SW 1271 (cell line): Measurements from ENCODE around the gene RAMP1.
"Not testable (repeated sequence)": the region's sequence is repeated elsewhere in the genome, so short reads cannot be mapped to it uniquely, and the experiment has no call there.

Experiments used
- DNase-seq, 2 experiments: peaks; one replicate each; lab custom pipeline; 2025; lab: John Stamatoyannopoulos, UW

Gene RAMP1

DNA sequence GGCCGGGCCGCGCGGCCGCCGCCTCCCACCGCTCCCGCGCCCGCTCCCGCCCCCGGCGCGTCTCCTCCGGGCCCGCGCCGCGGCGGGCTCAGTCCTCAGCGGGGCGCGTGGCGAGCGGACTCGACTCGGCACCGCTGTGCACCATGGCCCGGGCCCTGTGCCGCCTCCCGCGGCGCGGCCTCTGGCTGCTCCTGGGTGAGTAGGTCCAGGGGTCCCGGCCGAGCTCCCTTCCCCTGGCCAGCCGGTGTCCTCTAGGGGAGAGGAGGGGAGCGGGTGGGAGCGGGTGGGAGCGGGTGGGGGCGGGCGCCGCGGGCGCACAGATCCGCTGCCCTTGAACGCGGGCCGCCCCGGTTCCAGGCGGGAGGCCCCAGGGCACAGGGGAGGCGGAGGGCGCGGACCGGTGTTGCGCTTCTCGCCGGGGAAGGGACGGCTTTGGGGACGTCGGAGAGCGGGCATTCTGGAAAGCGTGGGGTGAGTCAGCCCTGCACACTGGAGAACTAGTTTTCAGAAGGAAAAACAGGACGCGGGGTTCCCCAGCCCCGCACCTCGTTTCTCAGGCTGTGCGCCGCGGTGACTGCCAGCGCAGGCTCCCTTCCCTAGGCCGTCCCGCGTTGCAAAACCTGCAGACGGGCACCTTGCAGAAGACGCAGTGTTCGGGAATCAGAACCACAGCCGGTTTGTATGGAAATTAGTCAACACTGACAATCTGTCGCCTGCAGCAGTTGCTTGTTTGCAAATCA, at the start of gene RAMP1:
Gene RAMP1 (plus strand): TSS at position 91 of the 740 bp plus-strand sequence. CDS start 53 bp downstream, at position 144.
- no peak for DNase-seq

DNA sequence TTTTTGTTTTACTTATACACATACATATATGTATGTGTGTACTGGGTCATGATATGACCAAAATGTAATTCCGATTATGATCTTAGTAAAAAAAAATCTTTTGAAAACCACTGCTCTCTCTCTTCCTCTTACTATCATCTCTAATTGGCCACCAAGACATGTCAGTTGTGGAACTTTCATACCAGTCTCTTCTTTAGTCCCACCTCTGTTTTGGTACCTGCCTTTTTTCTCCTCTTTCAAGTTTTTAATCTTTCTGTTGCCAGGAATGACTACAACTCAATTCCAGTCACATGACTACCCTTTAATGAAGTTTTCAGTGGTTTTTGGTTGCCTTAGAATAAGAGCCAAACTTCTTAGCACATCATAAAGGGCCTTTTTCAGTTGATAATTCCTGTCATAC, 43.8 kb upstream of the RAMP1 start:
- no peak for DNase-seq

DNA sequence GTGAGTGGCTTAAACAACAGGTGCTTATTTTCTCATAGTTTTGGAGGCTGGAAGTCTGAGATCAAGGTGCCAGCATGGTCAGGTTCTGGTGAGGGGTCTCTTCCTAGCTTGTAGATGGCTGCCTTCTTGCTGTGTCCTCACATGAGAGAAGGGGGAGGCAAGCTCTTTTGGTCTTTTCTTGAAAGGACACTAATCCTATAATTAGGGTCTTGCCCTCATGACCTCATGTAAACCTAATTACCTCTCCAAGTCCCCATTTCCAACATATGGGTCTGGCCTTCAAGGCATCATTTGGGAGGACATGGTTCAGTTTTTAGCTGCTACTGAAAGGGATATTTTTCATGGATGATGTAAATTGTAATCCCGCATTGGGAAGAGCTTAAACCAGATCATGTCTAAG, 42.9 kb upstream of the RAMP1 start:
- no peak for DNase-seq

DNA sequence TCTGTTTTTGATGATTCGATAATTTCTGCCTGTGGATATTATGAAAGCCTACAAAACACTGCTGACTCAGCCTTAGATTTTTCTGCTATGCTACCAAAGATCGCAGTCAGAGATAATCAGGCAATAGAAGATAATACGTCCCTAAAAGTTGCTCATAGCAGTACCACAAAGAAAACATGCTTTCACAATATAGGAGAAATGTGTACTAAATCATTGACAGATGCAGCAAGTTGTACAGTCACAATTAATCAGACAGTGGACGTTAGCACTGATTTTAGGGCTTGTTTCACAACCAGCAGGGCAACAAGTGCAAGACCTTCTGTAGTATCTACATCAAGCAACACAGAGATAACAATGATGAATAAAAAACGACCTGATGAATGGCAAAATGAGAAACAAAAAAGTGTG, 41.4 kb upstream of the RAMP1 start:
- DNase-seq: no peak

DNA sequence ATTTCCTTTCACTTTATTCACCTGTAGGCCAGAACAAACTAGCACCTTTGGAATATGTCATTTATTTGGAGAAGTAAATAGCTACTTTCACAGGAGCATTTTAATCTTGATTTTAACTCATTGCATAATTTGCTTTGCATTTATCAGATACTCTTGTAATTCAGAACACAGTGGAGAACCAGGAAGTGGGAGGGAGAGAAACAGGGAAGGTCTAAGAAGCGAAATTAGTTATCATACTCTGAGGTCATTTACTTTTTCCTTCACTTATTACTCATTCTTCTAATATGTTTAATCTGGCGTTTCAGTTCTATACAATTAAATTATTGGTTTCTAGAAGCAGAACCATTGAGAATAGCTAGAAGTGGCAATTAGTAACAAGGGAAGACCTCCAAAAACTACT, 40.2 kb upstream of the RAMP1 start:
- no peak for DNase-seq

DNA sequence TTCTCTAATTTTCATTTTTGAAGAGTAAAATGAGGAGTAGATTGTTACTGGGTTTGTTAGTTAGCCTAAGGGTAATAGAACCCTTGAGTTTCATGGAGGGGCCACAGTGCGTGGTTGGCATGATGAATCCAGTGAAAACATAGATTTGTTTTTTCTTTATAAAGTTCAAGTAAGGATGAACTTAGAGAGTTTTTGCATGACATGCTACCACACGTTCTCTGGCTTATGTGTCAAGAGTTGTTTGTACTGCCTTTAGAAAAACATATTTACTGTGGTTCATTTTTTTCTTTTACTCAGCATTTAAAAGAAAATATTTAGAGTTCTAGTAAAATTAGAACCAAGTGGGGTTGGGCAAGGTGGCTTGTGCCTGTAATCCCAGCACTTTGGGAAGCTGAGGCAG, 39.0 kb upstream of the RAMP1 start:
- DNase-seq: no peak

DNA sequence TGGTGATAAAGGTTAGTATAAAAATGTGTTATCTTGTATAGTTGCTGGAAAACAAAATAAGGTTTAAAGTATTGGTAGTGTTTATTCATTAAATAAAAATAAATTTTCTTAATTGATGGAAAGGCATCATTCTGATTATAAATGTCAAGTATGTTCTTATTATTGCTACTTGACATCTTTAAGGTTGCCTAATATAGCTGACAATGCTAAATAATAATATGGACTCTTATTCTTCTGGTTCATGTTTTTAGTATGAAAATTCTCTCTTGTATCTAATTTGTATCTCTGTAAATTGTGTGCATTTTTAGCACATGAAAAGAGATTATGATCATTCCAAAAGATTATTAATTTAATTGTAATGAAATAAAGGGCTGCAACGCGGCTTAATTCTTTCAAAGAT, 35.9 kb upstream of the RAMP1 start:
- no peak for DNase-seq

DNA sequence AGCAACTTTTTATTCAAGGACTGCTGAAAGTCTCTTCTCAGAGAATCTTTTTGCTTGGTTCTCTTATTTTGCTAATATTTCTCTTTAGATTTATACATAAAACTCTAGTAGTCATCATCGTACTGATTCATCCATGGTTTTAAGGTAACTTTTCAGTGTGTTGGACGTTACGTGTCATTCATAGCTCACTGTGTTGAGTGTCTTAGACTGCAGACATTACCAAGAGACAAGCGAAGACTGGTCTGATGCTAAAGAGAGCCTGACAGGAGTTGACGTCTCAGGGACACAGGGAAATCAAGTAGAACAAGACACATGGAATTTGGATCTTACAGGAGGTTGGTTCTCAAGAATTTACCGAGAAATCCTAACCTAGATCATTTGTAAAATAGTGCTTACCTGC, 35.3 kb upstream of the RAMP1 start:
- no peak for DNase-seq

DNA sequence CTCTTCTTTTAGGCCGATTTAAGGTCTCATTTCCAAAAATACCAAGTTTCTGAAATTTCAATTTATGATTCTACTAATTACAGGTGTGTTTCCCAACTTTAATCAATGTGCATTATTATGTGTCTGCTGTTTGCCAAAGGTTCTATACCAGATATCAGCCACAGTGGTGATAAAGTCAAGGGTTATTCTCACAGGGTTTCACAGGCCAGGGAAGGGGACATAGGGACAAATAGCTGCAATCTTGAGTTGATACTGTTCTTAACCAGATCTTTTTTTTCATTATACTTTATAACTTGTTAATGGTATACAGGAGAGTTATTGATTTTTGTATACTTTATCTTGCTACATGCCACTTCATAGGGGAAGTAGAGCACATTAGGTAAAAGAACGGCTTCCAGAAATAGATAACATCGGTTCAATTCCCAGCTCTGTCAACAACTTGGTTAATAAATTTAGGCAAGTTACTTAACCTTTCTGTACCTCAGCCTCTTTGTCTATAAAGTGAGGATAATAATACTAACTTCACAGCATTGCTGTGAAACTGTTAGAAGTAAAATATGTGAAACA, 31.9 kb upstream of the RAMP1 start:
- DNase-seq: no peak

DNA sequence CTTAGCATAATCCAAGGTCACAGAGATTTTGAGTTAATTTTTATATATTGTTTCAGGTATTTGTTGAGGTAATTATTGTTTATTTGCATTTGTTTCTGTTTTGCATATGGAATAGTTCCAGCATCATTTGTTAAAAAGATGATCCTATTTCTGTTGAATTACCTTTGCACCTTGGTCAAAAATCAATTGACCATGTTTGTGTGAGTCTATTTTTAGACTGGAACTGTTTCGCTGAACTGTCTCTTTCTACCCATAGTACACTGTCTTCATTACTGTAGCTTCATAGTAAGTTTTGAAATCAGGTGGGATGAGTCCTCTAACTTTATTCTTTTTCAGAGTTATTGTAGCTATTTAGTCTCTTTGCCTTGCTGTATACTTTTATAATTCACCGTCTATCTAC, 28.9 kb upstream of the RAMP1 start:
- no peak for DNase-seq

DNA sequence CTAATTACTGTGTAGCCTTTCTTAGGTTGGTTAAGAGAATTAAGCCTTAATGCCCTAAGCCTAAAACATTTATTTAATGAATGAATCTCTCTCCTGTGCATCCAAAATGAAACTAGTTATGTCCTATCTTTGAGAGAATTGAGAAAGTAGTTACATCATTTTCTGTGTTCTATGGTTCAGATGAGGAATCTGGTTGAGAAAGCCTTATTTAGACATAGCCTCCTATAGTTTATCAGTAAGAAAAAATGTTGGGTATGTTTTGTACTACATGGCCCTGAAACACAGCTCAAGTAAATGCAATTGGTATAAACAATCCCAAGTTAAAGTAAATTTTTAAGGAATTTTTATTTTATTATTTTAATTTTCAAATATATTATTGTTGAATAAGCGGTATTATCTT, 25.9 kb upstream of the RAMP1 start:
- DNase-seq: no peak

DNA sequence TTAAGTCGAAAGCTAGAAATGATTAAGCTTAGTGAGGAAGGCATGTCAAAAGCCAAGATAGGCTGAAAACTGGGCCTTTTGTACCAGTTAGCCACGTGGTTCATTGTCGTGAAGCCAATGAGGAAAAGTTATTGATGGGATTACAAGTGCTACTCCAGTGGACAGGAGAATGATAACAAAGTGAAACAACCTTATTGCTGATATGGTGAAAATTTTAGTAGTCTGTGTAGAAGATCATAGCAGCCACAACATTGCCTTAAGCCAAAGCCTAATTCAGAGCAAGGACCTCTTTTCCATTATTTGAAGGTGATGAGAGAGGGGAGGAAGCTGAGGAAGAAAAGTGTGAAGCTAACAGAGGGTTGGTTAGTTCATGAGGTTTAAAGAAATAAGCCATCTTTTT, 24.1 kb upstream of the RAMP1 start:
- DNase-seq: no peak

DNA sequence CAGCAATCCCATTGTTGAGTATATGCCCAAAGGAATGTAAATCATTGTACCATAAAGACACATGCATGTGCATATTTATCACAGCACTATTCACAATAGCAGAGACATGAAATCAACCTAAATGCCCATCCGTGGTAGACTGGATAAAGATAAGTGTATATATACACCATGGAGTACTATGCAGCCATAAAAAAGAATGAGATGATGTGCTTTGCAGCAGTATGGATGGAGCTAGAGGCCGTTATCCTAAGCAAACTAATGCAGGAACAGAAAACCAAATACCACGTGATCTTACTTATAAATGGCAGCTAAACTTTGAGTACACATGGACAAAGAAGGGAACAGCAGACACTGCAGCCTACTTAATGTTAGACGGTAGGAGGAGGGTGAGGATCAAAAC, 18.4 kb upstream of the RAMP1 start:
- DNase-seq: no peak

DNA sequence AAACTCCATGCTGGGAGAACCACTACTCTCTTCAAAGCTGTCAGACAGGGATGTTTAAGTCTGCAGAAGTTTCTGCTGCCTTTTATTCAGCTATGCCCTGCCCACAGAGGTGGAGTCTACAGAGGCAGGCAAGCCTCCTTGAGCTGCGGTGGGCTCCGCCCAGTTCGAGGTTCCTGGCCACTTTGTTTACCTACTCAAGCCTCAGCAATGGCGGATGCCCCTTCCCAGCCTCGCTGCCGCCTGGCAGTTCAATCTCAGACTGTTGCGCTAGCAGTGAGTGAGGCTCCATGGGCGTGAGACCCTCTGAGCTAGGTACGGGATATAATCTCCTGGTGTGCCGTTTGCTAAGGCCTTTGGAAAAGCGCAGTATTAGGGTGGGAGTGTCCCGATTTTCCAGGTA, 10.5 kb upstream of the RAMP1 start:
- DNase-seq: not testable (repeated sequence)

DNA sequence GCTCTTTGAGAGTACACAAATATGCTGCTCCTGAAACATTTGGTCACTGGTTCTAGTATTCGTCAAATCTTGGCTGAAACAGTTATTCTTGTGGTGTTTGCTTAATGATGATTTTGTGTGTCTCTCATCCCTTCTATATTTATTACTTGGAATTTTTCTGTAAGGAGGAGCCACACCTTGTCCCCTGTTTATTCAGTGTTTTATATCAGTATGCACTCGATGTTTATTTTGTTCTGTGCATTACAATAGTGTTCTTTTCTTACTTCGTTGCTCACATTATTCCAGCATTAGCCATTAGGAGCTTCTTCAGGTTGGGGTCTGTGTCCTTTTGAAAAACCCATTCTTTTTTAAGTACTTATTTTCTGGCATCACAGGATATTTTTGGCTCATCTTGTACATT, 5.1 kb upstream of the RAMP1 start:
- no peak for DNase-seq

DNA sequence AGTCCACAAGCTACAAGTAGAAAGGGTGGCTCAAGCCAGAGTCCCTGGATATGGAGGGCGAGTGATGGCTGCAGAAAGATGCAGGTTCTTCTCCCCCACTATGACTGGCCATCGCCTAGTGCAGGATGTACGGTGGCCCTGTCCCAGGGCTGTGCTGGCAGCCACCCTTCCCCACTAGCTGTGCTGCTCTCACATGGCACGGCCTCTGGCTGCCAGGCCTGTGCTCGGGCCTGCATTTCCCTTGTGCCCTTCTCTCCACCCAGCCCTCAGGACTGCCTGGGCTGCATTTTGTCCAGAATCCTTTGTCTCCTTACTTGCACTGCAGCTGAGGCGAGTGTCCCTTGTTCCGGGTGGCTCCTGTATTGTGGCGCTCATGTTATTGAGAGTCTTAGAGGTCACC, 1.6 kb upstream of the RAMP1 start:
- no peak for DNase-seq

DNA sequence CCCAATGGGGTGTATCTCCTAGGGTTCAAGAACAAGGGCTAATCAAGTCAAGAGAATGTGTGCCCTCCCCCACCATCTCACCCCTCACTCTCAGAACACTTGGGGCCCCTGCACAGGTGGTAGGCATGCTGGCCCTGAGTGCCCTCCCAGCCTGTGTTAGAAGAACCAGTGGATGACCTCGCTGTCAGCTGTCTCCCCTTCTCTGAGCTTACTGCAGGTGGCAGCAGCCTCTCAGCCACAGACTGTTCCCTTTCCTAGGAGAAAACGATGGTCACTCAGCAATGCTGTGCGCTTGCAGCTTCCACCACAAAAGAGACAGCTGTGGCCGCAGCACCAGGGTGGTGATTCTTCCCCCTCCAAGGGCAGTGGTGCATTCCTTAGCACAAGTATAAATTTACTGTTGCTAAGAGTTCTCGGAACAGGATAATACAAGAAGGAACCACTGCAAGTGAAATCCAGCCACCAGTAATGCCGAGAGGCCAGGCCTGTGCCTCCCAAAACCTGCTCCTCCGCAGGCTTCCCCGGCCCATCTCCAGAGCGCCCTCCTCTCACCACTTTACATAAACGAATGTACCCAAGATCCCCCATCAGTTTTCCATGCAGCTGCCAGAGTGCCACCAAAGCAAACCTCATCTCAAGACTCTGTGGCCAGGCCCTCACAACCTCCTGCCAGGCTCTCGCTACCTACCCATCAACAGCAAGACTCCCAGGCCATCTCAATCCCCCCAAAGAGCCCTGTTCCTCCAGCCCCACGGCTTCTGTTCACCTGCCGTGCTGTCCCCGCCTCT, 935 bp upstream of the RAMP1 start:
- peak in 1 of 2 experiments; percentile 69 for DNase-seq

DNA sequence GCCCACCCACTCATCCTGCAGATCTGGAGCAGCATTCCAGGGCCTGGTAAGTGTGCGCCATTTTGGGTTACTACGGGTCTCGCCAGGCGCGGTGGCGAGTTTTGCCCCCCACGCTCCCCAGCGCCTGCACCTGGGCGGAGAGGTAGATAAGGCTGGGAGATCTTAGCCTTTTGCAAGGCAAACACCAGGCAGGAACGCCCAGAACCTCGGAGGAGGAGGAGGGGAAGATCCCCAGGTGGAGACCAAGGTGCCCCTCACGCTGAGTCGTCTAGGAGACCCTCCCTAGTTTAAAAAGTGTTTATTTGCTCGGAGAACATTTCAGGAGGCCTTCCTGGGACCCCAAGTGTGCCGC, 365 bp upstream of the RAMP1 start:
- DNase-seq: no peak

DNA sequence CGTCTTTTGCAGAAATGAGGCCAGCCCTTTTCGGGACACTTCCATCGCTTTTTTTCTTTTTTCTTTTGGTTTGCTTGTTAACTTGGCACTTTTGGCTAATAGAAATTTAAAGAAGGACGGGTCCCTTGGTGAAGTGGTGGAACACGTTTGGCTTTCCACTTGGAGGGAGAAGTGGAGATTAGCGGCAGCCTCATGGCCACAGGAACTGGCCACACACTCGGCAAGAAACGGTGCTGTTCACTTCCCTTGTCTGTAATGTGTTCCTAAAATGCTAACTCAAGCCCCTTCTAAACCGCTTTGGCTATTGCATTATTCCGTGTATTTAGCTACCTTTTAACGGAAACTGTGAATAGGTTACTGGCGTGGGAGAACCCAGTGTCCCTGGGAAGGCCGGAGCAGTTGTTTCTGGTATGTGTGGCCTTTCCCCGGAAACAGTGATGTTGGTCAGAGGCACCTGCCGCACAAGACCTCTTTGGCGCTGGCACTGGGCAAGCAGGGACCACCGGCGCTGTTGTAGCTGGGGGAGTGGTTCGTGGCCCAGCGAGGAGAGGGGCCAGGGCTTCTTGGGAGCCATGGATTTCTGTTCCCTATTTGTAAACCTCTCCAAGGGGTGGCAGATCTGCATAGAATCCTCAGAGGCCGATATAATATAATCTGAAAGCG, 981 bp downstream of the RAMP1 start:
- DNase-seq: no peak

DNA sequence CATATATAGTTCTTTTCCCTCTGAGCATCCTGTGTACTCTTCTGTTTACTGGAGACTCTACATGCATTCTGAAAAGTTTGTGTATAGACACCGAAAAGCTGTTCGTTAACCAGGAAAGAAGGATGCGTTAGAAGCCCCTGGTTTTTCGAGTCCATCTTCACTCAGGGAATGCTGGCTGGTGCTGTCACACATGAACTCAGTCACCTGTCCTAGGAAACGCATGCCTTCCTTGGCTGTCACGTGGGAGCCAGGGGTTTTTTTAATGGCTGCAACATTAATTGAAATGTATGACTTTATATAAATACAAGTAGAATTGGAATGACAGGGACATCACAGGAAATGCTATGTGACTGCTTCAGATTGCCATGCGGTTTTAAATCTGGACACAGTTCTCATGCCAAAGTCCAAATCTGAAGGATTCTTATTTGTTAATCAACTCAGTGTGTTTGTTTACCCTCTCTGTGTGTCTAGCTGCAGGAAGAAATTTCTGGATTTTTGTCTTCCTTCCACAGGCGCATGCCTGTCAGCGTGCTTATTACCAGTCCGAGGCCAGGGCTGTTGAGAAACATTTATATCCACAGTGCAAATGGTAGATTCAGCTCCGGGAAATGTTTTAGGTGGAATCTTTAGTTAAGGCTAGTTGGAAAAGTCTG, 2.6 kb downstream of the RAMP1 start:
- no peak for DNase-seq

DNA sequence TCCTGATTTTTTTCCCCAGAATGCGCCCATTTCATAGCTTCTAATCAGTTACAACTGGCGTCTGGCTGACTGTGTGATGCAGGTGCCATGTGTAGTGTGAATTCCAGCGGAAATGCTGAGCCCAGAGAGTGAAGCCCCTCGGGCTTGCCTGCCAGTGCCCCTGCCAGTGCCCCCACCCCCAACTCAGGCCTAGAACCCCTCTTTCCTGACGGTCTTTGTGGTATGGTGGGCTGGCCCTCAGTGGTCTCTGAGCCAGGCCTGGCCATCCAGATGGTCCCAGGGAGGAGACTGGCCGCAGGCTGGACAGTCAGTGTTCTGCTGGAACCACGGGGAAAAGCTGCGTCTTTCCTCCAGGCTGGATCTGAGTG, 3.1 kb downstream of the RAMP1 start:
- no peak for DNase-seq

DNA sequence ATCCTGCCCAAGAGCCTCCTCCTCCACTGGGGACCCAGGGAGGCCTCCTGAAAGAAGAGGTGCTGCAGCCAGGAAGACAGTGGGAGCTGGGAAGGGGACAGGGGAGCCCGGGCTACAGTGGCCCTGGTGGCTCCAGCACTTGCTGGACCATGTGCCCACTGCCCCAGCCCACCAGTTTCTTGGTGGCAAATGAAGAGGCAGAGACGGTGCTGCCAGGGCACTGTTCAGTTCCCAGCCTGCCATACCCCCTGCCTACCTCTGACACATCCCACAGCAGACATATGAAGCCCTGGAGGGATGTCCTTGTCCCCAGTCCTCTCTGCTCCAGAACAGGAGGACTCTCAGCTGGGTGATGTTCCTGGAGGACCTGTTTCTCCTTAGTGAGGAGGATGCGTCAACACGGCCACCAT, 3.7 kb downstream of the RAMP1 start:
- DNase-seq: no peak
